DND-41 (cell line): ENCODE data around the gene TM9SF3.

Experiments
- ATAC-seq: fragments of 200-7000 bp; cut with Tn5 transposase; 3 replicates; pipeline ENCODE4 v1.9.1; 2021; ENCODE audit warnings: low read depth; ENCODE audit not compliant: insufficient read depth
- DNase-seq: peaks from one replicate; pipeline ENCODE4 v3.0.0-alpha.2; 2020
- H2AFZ ChIP-seq: 2 replicates; pipeline ENCODE4 v1.6.0; 2012; ENCODE audit warnings: low read depth, low read length
- H3K27ac ChIP-seq: 2 replicates; pipeline ENCODE4 v1.5.1; 2012; ENCODE audit warnings: low read length, inconsistent platforms
- H3K27me3 ChIP-seq: fragments of 200-600 bp; sonication (generic); 2 replicates; pipeline ENCODE4 v1.6.0; 2012; ENCODE audit warnings: low read length, mild to moderate bottlenecking, inconsistent platforms; ENCODE audit not compliant: insufficient read depth, poor library complexity
- H3K36me3 ChIP-seq: 2 replicates; pipeline ENCODE4 v1.5.1; 2012; ENCODE audit warnings: low read length, inconsistent platforms; ENCODE audit not compliant: insufficient read depth
- H3K4me1 ChIP-seq: 2 replicates; pipeline ENCODE4 v1.5.1; 2012; ENCODE audit warnings: mild to moderate bottlenecking, low read length; ENCODE audit not compliant: insufficient read depth
- H3K4me2 ChIP-seq: 2 replicates; pipeline ENCODE4 v1.6.0; 2012; ENCODE audit warnings: mild to moderate bottlenecking, moderate library complexity, low read length, inconsistent platforms; ENCODE audit not compliant: insufficient read depth
- H3K4me3 ChIP-seq, 2 experiments: fragments of 200-600 bp in 1 of 2; shearing (Covaris generic) in 1 of 2; 2 replicates each; pipeline ENCODE4 v1.5.1; 2012 to 2016; ENCODE audit warnings: inconsistent platforms in 2 of 2, low read length in 2 of 2, mild to moderate bottlenecking in 2 of 2, low read depth in 1 of 2, moderate library complexity in 1 of 2
- H3K79me2 ChIP-seq: 2 replicates; pipeline ENCODE4 v1.6.0; 2012; ENCODE audit warnings: low read length, inconsistent platforms; ENCODE audit not compliant: insufficient read depth
- H3K9ac ChIP-seq: 2 replicates; pipeline ENCODE4 v1.6.0; 2012; ENCODE audit warnings: low read depth, mild to moderate bottlenecking, inconsistent platforms, low read length, moderate library complexity
- H3K9me3 ChIP-seq: 2 replicates; pipeline ENCODE4 v1.5.1; 2012; ENCODE audit warnings: low read length, moderate library complexity, mild to moderate bottlenecking, inconsistent platforms; ENCODE audit not compliant: insufficient read depth, severe bottlenecking
- H4K20me1 ChIP-seq: 2 replicates; pipeline ENCODE4 v1.6.0; 2012; ENCODE audit warnings: low read length; ENCODE audit not compliant: insufficient read depth
- EZH2 ChIP-seq: IDR thresholded peaks from 3 replicates; pipeline ENCODE4 v1.6.1; 2012; ENCODE audit warnings: borderline replicate concordance, low read depth, mild to moderate bottlenecking, moderate library complexity, low read length, inconsistent platforms; ENCODE audit not compliant: severe bottlenecking
- TF ChIP-seq, protein P1 (sequence below): IDR thresholded peaks from 2 replicates; pipeline ENCODE4 v1.5.1; 2012; ENCODE audit warnings: borderline replicate concordance, low read length, moderate library complexity, mild to moderate bottlenecking; ENCODE audit not compliant: poor library complexity, severe bottlenecking; ENCODE audit errors: extremely low read depth

TM9SF3 gene

DNA sequence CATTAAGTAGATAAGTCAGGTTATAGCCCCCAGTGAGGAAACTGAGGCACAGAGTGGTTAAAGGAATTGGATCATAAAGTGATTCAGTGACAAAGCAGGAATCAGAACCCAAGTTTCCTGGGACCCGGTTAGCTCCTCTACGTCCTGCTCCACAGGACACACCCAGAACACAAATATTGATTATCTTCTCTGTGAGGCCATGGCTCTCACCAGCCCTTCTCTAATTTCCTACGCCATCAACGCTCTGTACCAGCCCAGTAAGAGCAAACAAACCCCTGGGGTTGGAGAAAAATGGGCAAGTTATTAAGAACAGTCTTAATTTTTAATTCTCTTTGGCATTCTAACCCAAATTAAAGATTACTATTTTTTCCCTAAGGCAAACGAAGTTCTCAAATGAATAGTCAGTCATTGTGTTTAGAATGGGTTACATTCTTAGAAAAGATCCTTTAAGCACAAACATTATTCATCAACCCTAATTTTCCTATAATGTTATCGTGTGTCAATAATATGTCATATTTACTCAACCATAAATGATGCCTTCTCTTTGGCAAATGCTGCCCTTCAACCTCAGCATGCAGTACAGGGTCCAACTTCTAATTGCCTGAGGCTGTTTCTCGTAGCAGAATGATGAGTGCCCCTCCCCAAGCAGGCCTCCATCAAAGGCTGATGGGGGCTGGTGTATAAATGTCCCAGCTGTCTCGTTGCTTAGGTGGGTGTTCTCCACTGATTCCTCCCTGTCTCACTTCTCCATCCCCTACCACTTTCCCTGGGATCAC, 25.4 kb upstream of the TM9SF3 start:
- Histone ChIP-seq H4K20me1 (no peaks in the 10 kb centered on the region), H3K4me2 (no peak overlapping the region), H3K79me2 (no peaks in the 10 kb centered on the region), H3K27me3 (no peaks in the 10 kb centered on the region), H3K9ac (no peak overlapping the region), H3K9me3 (no peaks in the 10 kb centered on the region), H3K4me3 (no peak overlapping the region), H3K27ac (no peak overlapping the region), H3K36me3 (no peaks in the 10 kb centered on the region), H2AFZ (no peak overlapping the region), H3K4me1 (no peaks in the 10 kb centered on the region)
- DNase-seq (no peak), ATAC-seq (no peak)
- no peak for TF ChIP-seq EZH2
- TF ChIP-seq, protein P1, sequence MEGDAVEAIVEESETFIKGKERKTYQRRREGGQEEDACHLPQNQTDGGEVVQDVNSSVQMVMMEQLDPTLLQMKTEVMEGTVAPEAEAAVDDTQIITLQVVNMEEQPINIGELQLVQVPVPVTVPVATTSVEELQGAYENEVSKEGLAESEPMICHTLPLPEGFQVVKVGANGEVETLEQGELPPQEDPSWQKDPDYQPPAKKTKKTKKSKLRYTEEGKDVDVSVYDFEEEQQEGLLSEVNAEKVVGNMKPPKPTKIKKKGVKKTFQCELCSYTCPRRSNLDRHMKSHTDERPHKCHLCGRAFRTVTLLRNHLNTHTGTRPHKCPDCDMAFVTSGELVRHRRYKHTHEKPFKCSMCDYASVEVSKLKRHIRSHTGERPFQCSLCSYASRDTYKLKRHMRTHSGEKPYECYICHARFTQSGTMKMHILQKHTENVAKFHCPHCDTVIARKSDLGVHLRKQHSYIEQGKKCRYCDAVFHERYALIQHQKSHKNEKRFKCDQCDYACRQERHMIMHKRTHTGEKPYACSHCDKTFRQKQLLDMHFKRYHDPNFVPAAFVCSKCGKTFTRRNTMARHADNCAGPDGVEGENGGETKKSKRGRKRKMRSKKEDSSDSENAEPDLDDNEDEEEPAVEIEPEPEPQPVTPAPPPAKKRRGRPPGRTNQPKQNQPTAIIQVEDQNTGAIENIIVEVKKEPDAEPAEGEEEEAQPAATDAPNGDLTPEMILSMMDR: no peak

DNA sequence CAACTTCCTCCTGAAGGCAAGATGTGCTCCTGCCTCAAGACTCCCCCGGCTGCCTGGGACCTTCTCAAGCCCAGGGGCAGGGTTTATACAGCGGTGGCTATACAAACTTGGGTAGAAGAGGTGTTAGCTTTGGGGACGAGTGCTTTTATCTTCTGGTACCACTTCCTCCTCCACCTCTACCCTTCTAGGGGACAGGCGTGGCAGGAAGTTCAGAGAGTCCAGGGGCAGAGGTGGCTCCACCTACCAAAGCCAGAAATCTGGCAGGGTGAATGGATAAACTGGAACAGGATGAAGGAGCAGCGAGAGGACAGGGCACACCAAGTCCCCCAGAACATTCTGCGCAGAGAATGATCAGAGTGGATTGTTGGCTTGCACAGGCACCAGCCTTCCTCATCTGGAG, 24.0 kb upstream of the TM9SF3 start:
- no peak overlapping the region for H3K9ac ChIP-seq
- H3K4me3 ChIP-seq: no peak overlapping the region
- no peaks in the 10 kb centered on the region for H3K27me3 ChIP-seq
- ATAC-seq (no peak), DNase-seq (no peak)
- H3K79me2 ChIP-seq: no peaks in the 10 kb centered on the region
- H3K36me3 ChIP-seq: no peaks in the 10 kb centered on the region
- no peak overlapping the region for H3K27ac ChIP-seq
- no peaks in the 10 kb centered on the region for H3K9me3 ChIP-seq
- TF ChIP-seq, protein P1: no peak
- TF ChIP-seq EZH2: no peak
- no peak overlapping the region for H3K4me2 ChIP-seq
- no peak overlapping the region for H2AFZ ChIP-seq
- H3K4me1 ChIP-seq: no peaks in the 10 kb centered on the region
- no peaks in the 10 kb centered on the region for H4K20me1 ChIP-seq

DNA sequence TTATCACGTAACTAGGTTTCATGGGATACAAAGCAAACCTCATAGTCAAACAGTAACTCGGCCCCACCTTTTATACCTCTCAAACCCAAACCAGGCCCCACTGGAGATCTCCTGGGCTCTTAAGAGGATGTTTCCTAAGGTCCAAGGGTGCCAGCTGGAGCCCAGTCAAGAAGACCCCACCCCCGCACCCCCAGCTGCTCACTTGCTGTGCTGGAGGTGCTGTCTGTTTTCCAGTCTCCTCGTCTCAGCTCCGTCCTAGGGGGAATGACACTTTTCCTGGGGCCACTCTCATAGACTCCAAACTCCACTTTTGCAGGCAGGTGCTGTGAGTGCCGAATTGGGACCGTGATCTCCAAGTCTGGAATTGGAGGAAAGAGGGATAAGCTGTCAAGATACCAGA, 22.7 kb upstream of the TM9SF3 start:
- DNase-seq: no peak
- Histone ChIP-seq H3K9ac (no peak overlapping the region), H3K79me2 (no peaks in the 10 kb centered on the region), H3K27me3 (no peaks in the 10 kb centered on the region), H3K27ac (no peak overlapping the region), H2AFZ (no peak overlapping the region), H3K36me3 (no peaks in the 10 kb centered on the region), H3K4me3 (no peak overlapping the region), H3K9me3 (no peaks in the 10 kb centered on the region), H3K4me2 (no peak overlapping the region), H4K20me1 (no peaks in the 10 kb centered on the region), H3K4me1 (no peaks in the 10 kb centered on the region)
- no peak for TF ChIP-seq EZH2
- TF ChIP-seq, protein P1: no peak
- no peak for ATAC-seq
